Astrocyte of the spinal cord (primary cell): ENCODE results near the gene DQX1.
A peak's percentile ranks its signal among the peaks of the same experiment; 100 is the strongest.

Experiments used
- DNase-seq: peaks from one replicate; pipeline ENCODE4 v3.0.0; 2011; ENCODE audit warnings: low read depth, low spot score
- H3K4me3 ChIP-seq: 2 replicates; pipeline ENCODE4 v1.5.1; 2011; ENCODE audit warnings: low read depth, mild to moderate bottlenecking, low read length, moderate library complexity
- CTCF ChIP-seq: IDR thresholded peaks from 2 replicates; pipeline ENCODE4 v1.5.1; 2012; ENCODE audit warnings: low read depth, mild to moderate bottlenecking, low read length, inconsistent platforms
- in situ Hi-C: cut with HindIII; loops from 2 replicates; pipeline ENCODE4 v1.10.0; 2017; ENCODE audit warnings: low sequenced_read_pairs

Gene DQX1

GRCh38 chr2:74560591-74560990 is 34.6 kb upstream of the DQX1 start:
- no peak for TF ChIP-seq CTCF
- H3K4me3 ChIP-seq: no peak overlapping the region
- no peak for DNase-seq
- in situ Hi-C loops: no loop called here

GRCh38 chr2:74559912-74560311 is 33.9 kb upstream of the DQX1 start:
- in situ Hi-C loops: no loop called here
- no peak for TF ChIP-seq CTCF
- DNase-seq: no peak
- no peak overlapping the region for H3K4me3 ChIP-seq

- in situ Hi-C loops: no loop called here
- no peak overlapping the region for H3K4me3 ChIP-seq
- DNase-seq: no peak
- TF ChIP-seq CTCF: no peak
These were observed 32.5 kb upstream of the DQX1 start for GRCh38 chr2:74558284-74559230.

GRCh38 chr2:74556831-74557370 is 30.9 kb upstream of the DQX1 start:
- DNase-seq: no peak
- TF ChIP-seq CTCF: no peak
- in situ Hi-C loops: no loop called here
- no peak overlapping the region for H3K4me3 ChIP-seq

- H3K4me3 ChIP-seq: peak overlapping the region; percentile 89
- no peak for TF ChIP-seq CTCF
- no peak for DNase-seq
- in situ Hi-C loops: no loop called here
These were observed 30.1 kb upstream of the DQX1 start for GRCh38 chr2:74556159-74556558.

GRCh38 chr2:74555610-74556103 is 29.6 kb upstream of the DQX1 start:
- no peak for TF ChIP-seq CTCF
- H3K4me3 ChIP-seq: peak overlapping the region; percentile 89
- DNase-seq: no peak
- in situ Hi-C loops: no loop called here
